Effector CD8-positive, alpha-beta T cell (primary cell): Measurements from ENCODE around the gene TMEM186.
"Not testable (repeated sequence)": the region's sequence is repeated elsewhere in the genome, so short reads cannot be mapped to it uniquely, and the experiment has no call there.

Experiments
- DNase-seq: peaks from one replicate; lab custom pipeline; 2025; lab: John Stamatoyannopoulos, UW

The TMEM186 gene

GRCh38 chr16:8774208-8774607 lies 23.2 kb downstream of the TMEM186 start:
- no peak for DNase-seq

DNA sequence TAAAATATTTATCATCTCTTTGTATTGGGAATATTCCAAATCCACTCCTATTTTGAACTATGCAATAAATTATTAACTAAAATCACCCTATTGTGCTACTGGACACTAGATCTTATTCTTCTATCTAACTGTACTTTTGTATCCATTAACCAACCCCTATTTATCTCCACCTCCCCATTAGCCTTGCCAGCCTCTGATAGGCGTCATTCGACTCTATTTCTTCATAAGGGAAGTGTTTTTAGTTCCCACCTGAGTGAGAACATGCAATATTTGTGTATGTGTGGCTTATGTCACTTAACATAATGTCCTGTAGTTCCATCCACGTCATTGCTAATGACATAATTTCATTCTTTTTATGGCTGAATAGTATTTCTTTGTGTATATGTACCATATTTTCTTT lies 23.9 kb downstream of the TMEM186 start:
- no peak for DNase-seq

DNA sequence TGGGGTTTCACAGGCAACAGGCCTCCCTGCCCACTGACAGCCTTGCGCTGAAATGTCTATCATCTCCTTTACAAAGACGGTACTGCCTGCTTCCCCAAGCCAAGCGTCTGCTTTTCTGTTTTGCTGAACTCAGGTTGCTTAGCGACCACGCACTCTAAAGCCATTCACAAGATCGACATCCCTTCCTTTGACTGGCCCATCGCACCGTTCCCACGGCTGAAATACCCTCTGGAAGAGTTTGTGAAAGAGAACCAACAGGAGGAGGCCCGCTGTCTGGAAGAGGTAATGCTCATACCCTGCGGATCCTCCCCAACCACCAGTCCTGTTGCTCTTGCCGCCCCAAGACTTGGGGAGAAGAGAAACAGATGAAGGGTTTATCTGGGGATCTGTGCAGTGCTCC lies 28.7 kb downstream of the TMEM186 start:
- no peak for DNase-seq

GRCh38 chr16:8768283-8768682 lies 29.2 kb downstream of the TMEM186 start:
- no peak for DNase-seq

DNA sequence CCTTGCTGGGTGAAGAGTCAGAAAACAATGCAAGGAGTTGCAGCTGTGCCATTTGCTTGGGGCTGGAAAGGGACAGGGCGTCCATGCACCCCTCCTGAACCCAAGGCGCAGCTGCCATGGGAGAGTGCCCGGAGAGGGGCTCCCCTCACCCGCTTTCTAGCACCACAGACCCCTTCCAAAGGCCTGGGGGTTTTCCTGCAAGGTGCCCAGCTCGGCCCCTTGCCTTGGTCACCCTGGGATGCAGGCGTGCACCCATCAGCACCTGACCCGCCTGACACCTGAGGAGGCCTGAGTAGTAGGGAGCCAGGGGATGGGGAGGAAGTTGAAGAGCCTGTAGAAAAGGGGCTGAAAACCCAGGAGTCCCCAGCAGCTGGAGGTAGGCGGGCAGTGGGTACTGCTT lies 30.3 kb downstream of the TMEM186 start:
- no peak for DNase-seq

DNA sequence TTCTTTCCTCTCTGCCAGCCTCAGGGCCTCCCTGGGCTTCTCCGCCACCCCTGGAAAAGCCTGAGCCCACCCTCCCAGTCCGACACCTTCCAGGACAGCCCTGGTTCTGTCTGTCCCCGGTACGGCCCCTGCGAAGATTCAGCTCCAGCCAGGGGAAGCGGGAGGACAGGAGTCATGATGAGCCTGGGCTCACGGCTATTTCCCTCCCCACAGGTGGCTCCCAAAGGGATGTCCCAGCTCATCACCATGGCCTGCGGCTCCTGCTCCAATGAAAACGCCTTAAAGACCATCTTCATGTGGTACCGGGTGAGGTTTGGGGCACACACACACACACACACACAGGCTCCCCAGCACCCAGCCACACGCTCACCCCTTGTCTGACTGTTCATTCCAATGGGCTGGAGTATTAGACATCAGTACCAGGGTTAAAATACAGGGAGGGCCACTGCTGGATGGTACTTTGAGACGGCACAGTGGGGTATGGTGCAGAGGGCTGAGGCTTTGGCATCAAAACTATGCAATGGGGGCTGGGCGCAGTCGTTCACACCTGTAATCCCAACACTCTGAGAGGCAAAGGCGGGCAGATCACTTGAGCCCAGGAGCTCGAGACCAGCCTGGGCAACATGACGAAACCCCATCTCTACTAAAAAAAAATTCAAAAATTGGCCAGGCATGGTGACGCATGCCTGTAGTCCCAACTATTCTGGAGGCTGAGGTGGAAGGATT lies 32.8 kb downstream of the TMEM186 start:
- DNase-seq, result no peak

DNA sequence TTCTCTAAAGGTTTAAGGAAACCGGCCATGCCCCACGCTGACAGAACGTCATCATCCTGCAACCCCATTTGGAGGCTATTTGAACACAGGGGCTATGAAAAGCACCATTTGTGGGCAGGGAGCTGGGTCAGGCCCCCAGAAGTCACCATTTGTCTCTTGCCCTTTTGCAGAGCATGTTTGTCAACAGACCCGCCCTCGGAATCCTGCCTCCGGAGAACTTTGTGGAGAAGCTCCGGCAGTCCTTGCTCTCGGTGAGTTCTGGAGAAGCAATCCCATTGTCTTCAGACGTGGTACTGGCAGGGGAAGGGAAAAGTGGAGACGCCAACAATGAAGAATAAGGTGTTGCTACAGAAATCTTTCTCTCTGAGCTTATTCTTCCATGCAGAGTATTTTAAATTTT lies 33.5 kb downstream of the TMEM186 start:
- DNase-seq, result no peak

DNA sequence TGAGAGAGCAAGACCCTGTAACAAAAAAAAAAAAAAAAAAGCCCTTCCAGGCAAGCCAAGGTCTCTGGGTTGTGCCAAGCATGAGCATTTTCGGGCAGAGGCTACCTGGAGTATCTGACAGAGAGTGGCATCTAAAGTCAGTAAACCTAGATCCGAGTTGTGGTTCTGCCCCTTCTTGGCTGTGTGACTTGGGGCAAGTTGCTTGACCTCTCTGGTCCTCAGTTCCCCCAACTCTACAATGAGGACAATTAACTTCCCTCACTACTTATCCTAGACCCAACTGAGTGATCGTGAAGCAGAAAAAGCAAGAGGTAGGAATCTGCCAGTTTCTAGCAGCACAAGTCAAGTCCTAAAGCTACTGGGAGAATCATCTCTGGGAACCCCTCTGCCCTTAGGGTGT lies 34.4 kb downstream of the TMEM186 start:
- no peak for DNase-seq

- no peak for DNase-seq
Observed at GRCh38 chr16:8762254-8762653, 35.2 kb downstream of the TMEM186 start.

GRCh38 chr16:8761078-8761477 lies 36.4 kb downstream of the TMEM186 start:
- no peak for DNase-seq

- DNase-seq, result no peak
Observed at GRCh38 chr16:8760021-8760420, 37.4 kb downstream of the TMEM186 start.

DNA sequence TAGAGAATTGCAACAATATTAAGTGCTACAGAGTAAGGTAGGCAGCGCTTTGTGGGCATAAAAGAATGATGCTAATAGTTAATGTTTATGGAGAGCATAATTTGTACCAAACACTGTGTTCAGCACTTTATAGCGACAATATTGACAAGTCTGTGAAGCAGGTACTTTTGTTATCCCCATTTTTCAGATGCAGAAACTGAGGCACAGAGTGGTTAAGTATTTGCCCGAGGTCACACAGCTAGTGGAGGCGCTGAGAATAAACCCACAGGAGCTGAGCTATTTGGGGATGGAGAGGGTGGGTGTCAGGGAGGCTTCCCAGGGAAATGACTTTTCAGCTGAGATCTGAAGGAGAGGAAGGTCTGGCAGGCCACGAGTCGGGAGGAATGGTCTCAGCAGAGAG lies 39.4 kb downstream of the TMEM186 start:
- DNase-seq, result no peak

DNA sequence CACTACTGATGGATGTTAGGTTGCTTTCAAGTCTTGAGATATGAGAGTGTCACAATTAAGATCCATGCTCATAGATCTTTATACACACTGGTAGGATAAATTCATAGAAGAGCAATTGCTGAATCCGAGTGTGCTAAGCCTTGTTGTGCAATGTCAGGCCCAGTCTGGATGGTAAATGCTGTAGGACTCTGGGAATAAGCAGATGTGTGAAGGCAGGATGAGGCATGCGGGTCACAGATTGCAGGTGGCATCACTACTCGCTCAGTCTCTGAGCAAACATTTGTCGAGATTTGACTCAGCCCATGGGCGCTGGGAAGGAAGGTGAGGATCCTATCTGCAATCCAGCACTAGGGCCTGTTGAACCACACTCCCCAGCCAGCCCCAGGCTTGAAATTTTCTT lies 40.7 kb downstream of the TMEM186 start:
- no peak for DNase-seq

DNA sequence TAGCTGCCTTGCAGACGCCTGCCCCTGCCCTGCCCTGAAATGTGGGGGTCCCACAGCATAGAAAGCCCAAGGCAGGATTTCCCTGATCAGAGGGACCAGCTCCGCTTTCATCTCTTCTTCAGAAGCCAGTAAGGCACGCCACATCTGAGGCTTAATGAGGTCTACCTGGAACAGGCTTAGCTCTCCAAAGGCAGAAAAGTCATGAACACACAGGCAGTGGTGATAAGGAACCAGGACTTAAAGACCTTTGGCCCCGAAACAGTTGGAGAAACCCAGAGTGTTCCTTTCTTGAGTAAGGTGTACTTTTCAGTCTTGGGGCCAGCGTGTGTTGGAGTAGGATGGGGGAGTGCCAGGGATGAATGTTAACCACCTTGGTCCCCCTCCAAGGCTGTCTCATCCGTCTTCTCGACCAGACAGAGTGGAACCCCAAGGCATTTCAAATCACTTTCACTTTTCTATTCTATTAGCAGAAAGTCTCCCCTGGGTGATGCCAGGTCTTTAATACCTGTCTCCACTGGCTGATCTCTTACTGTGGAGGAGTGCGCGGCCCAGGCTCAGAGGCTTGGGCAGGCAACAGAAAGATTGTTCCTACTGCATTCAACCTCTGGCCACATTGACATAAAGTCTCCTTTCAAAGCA lies 43.9 kb downstream of the TMEM186 start:
- no peak for DNase-seq

DNA sequence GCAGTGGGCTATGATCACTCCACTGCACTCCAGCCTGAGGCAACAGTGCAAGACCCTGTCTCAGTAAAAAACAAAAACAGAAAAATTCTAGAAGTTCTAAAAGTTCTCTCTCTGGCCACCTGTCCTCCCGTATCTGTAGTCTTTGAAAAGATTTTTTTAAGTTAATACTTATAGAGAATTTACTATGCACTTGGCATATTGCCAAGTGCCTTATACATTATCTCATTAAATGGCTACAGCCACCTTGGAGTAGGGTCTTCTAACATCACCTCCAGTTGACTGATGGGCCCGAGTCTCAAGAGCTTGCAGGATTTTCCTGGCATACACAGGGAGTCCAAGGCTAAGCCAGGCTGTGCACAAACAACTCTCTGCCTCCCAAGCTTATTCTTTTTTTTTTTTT lies 44.7 kb downstream of the TMEM186 start:
- DNase-seq, result no peak

- DNase-seq, result no peak
Observed at GRCh38 chr16:8751481-8752311, 45.7 kb downstream of the TMEM186 start.

GRCh38 chr16:8748944-8749343 lies 48.5 kb downstream of the TMEM186 start:
- not testable (repeated sequence) for DNase-seq
